Right lobe of liver (tissue), 6 donors: ENCODE measurements around the gene DCST2. TPM values are rescaled to one million over a fixed set of nuclear protein-coding genes. Genes with fewer than 3 reads are reported as not detected.

ENCODE experiments used
- ATAC-seq, 4 donors: fragments of 200-7000 bp; cut with Tn5 transposase; one replicate each; pipeline ENCODE4 v1.9.1; 2020; ENCODE audit warnings: mild to moderate bottlenecking in 4 of 4, moderate library complexity in 4 of 4
- DNase-seq, 3 donors: peaks; one replicate each; pipeline ENCODE4 v3.0.0-alpha.2; 2020
- H3K27ac ChIP-seq, 3 donors: fragments of 200-600 bp; one replicate each; pipeline ENCODE4 v1.8.0; 2022
- H3K27me3 ChIP-seq, 2 donors: fragments of 200-600 bp; one replicate each; pipeline ENCODE4 v1.8.0; 2022
- H3K36me3 ChIP-seq, 4 donors: fragments of 200-600 bp; sonication (generic) in 1 of 4; one replicate each; pipeline versions ENCODE4 v1.5.1 to v1.8.0; 2017 to 2022; ENCODE audit warnings: control low read depth in 1 of 4
- H3K4me1 ChIP-seq, 4 donors: fragments of 200-600 bp; sonication (generic) in 1 of 4; one replicate each; pipeline versions ENCODE4 v1.5.1 to v1.8.0; 2017 to 2022; ENCODE audit warnings: control low read depth in 1 of 4
- H3K4me3 ChIP-seq, 3 donors: fragments of 200-600 bp; one replicate each; pipeline ENCODE4 v1.8.0; 2022
- H3K9me3 ChIP-seq, 4 donors: fragments of 200-600 bp; sonication (generic) in 1 of 4; one replicate each; pipeline versions ENCODE4 v1.5.1 to v1.8.0; 2017 to 2022; ENCODE audit warnings: control low read depth in 1 of 4
- CTCF ChIP-seq, 4 donors: fragments of 200-600 bp in 3 of 4; fragments of 450-650 bp in 1 of 4; IDR thresholded peaks; one replicate each; pipeline versions ENCODE4 v1.5.1 to v1.8.0; 2016 to 2022; ENCODE audit warnings: antibody characterized with exemption in 4 of 4, mild to moderate bottlenecking in 2 of 4
- POLR2A ChIP-seq: fragments of 450-650 bp; IDR thresholded peaks from one replicate; pipeline ENCODE4 v1.6.1; 2017; ENCODE audit warnings: antibody characterized with exemption, mild to moderate bottlenecking
- WGBS: methylation state at CpG from one replicate; pipeline ENCODE4 v1.1.6; 2018; ENCODE audit warnings: low coverage, low lambda C conversion rate; ENCODE audit not compliant: insufficient coverage; ENCODE audit errors: missing lambda C conversion rate; 5-methylcytosine and 5-hydroxymethylcytosine counted together
- intact Hi-C, 2 donors: fragments of 100-400 bp; cut with DNase I; formaldehyde crosslinking; loops; one replicate each; pipeline versions ENCODE4 v1.11.2 to v1.14.1; 2022
- total RNA-seq, 6 experiments: library from RNA; depleted of rRNA in 2 of 6; stranded (reverse); fragments of >200 nt in 2 of 6; fragmentation: NEBNext Ultra II Directional in 3 of 6; extraction: Animal tissue kit (Norgen Biotek cat#: 25700) in 3 of 6; gene quantifications; one replicate each; pipeline versions ENCODE4 v1.1.0 to v1.2.4, GENCODE V29; 2016 to 2023
- donor health status: DM: no; HTN: yes; CAD: no.
- donor health status: DM: no; HTN: no; CAD: no.
- donor health status: DM: no; HTN: no; CAD: no.
- donor health status: DM: no; HTN: yes; CAD: no.
- donor health status: DM: no; HTN: yes; CAD: no.

The DCST2 gene
- total RNA-seq, 6 experiments from 2014 or later = 0.72 to 1.4 (median 0.81) TPM; not detected in 1

- ATAC-seq = no peak
- Histone ChIP-seq H3K27ac (no peak overlapping the region), H3K27me3 (no peaks in the 10 kb centered on the region), H3K4me1 (peaks cover 0 to 34% (median 14%) of the 10 kb centered on the region in 4 donors), H3K36me3 (no peaks in the 10 kb centered on the region), H3K9me3 (no peaks in the 10 kb centered on the region), H3K4me3 (no peak overlapping the region)
- intact Hi-C loops = no loop called here
- WGBS = 65% methylated on average over 7 of the region's 8 CpGs
- no peak for TF ChIP-seq CTCF (IDR thresholded peaks at IDR 0.05)
- TF ChIP-seq POLR2A = no peak
- peak in 2 of 3 donors; percentile 67 to 70 for DNase-seq
Measured at GRCh38 chr1:155048449-155049334, 15.1 kb upstream of the DCST2 start.

GRCh38 chr1:155044812-155045657, 11.5 kb upstream of the DCST2 start:
- peak; percentile 85 to 95 (median 93) for ATAC-seq
- Histone ChIP-seq H3K4me1 (peaks cover 0 to 33% (median 13%) of the 10 kb centered on the region in 4 donors), H3K36me3 (no peaks in the 10 kb centered on the region), H3K4me3 (no peak overlapping the region), H3K27me3 (no peaks in the 10 kb centered on the region), H3K27ac (peak overlapping the region; percentile 31 to 65 (median 32)), H3K9me3 (no peaks in the 10 kb centered on the region)
- peak; percentile 81 to 89 (median 86) for DNase-seq
- intact Hi-C loops = no loop called here
- 7% methylated on average over 3 of the region's 7 CpGs for WGBS
- TF ChIP-seq CTCF (IDR thresholded peaks at IDR 0.05) (peak; percentile 75 to 88 (median 86)), POLR2A (no peak)

- WGBS = 88% methylated on average over 6 of the region's 6 CpGs
- no peak for TF ChIP-seq POLR2A
- no peak for TF ChIP-seq CTCF (IDR thresholded peaks at IDR 0.05)
- Histone ChIP-seq H3K27me3 (no peaks in the 10 kb centered on the region), H3K4me3 (no peak overlapping the region), H3K4me1 (peaks cover 0 to 29% (median 11%) of the 10 kb centered on the region in 4 donors), H3K36me3 (no peaks in the 10 kb centered on the region), H3K9me3 (no peaks in the 10 kb centered on the region), H3K27ac (peak overlapping the region; percentile 31 to 65 (median 32))
- intact Hi-C loops = no loop called here
- DNase-seq = no peak
- no peak for ATAC-seq
Measured at GRCh38 chr1:155044365-155044764, 10.8 kb upstream of the DCST2 start.

GRCh38 chr1:155043793-155044192, 10.2 kb upstream of the DCST2 start:
- no peak for DNase-seq
- no peaks in the 10 kb centered on the region for H3K9me3 ChIP-seq
- TF ChIP-seq POLR2A (no peak), CTCF (IDR thresholded peaks at IDR 0.05) (no peak)
- H3K27me3 ChIP-seq = no peaks in the 10 kb centered on the region
- peak; percentile 20 to 62 (median 46) for ATAC-seq
- no peaks in the 10 kb centered on the region for H3K36me3 ChIP-seq
- 14% methylated on average over 3 of the region's 3 CpGs for WGBS
- no peak overlapping the region for H3K4me3 ChIP-seq
- intact Hi-C loops = no loop called here
- peak overlapping the region in 2 of 3 donors; percentile 43 to 65 for H3K27ac ChIP-seq
- peaks cover 0 to 35% (median 11%) of the 10 kb centered on the region in 4 donors for H3K4me1 ChIP-seq
